Measurements from ENCODE around the gene PPP2R5D. TPM values are rescaled to one million over a fixed set of nuclear protein-coding genes. Genes with fewer than 3 reads are reported as not detected.

Gene PPP2R5D
- total RNA-seq, 1 experiment from 2014 or later: 53.5 TPM

GRCh38 chr6:42969431-42969830 lies 14.9 kb upstream of the PPP2R5D start:
- Mint-ChIP-seq H3K27ac (no peak overlapping the region), H3K27me3 (ENCODE audit: low read depth) (no peaks in the 10 kb centered on the region), H3K4me3 (no peak overlapping the region), H3K36me3 (ENCODE audit: insufficient read depth in 1 of 3, low read depth in 3 of 3) (peaks cover 0 to 33% (median 19%) of the 10 kb centered on the region in 3 experiments; a peak in 6 of 7 replicates), H3K4me1 (no peaks in the 10 kb centered on the region), H3K9me3 (no peaks in the 10 kb centered on the region)
- Histone ChIP-seq H2BK15ac (ENCODE audit: low read depth, low read length) (no peak overlapping the region), H2AFZ (ENCODE audit: low read length) (no peak overlapping the region), H3K23ac (ENCODE audit: insufficient read length, low read depth, low read length) (no peak overlapping the region), H2AK5ac (ENCODE audit: insufficient read length, low read length) (no peak overlapping the region), H3K27me3 (ENCODE audit: insufficient read depth, low read length) (no peaks in the 10 kb centered on the region), H3K4ac (ENCODE audit: low read depth, low read length) (no peak overlapping the region), H3K9me3 (ENCODE audit: control insufficient read depth, low read depth, low read length) (no peaks in the 10 kb centered on the region), H2BK5ac (ENCODE audit: insufficient read length, low read length) (no peak overlapping the region), H4K20me1 (ENCODE audit: control insufficient read depth, insufficient read depth, insufficient read length) (no peaks in the 10 kb centered on the region), H3K23me2 (ENCODE audit: insufficient read length, low read depth, low read length, poor library complexity, severe bottlenecking) (no peaks in the 10 kb centered on the region), H4K5ac (ENCODE audit: insufficient read length, low read depth, low read length) (no peak overlapping the region), H2BK12ac (ENCODE audit: insufficient read length, low read depth, low read length) (no peak overlapping the region), H3K79me1 (ENCODE audit: insufficient read depth, low read depth, low read length, poor library complexity, severe bottlenecking) (no peaks in the 10 kb centered on the region), H3K27ac (ENCODE audit: insufficient read length, low read depth, low read length) (no peak overlapping the region), H3K56ac (ENCODE audit: insufficient read length, low read depth, low read length) (no peak overlapping the region), H3K79me2 (ENCODE audit: insufficient read depth, low read length) (no peaks in the 10 kb centered on the region), H2BK20ac (ENCODE audit: low read depth, low read length, poor library complexity, severe bottlenecking) (no peak overlapping the region), H3K4me1 (ENCODE audit: insufficient read depth, low read length) (no peaks in the 10 kb centered on the region), H3T11ph (ENCODE audit: low read length) (no peak overlapping the region), H3K14ac (ENCODE audit: insufficient read depth, low read length) (no peak overlapping the region), H4K91ac (ENCODE audit: insufficient read length, low read depth, low read length) (no peak overlapping the region), H3K9ac (ENCODE audit: extremely low read depth, insufficient read length, low read length) (no peak overlapping the region), H4K8ac (replicated peaks; ENCODE audit: insufficient read length, low read depth, low read length) (no peak overlapping the region), H3K18ac (ENCODE audit: insufficient read length, low read depth, low read length) (no peak overlapping the region), H3K4me2 (ENCODE audit: insufficient read depth, insufficient read length, low read length) (no peak overlapping the region), H2BK120ac (ENCODE audit: low read depth, low read length, poor library complexity, severe bottlenecking) (no peak overlapping the region)
- no peak for TF ChIP-seq CTCF (conservative IDR thresholded peaks at IDR 0.05)
- no peak for DNase-seq
- no CpG with 5 or more reads among the region's 2 CpGs for WGBS (ENCODE audit: extremely low coverage, insufficient read length, low lambda C conversion rate)

Measured in H9 (cell line).